Tibial nerve (tissue), 4 donors: ENCODE results near the gene MYOM1. TPM values are rescaled to one million over a fixed set of nuclear protein-coding genes. Genes with fewer than 3 reads are reported as not detected.
A peak's percentile ranks its signal among the peaks of the same experiment; 100 is the strongest.

Experiments
- DNase-seq, 2 donors: peaks; one replicate each; pipeline ENCODE4 v3.0.0-alpha.2; 2019; ENCODE audit warnings: low spot score in 2 of 2
- H3K27ac ChIP-seq, 4 donors: fragments of 200-600 bp; sonication (generic) in 3 of 4; one replicate each; pipeline ENCODE4 v1.5.1; 2017 to 2019; ENCODE audit warnings: mild to moderate bottlenecking in 1 of 4
- H3K27me3 ChIP-seq, 2 donors: fragments of 200-600 bp; sonication (generic) in 1 of 2; one replicate each; pipeline versions ENCODE4 v1.5.1 to v1.6.0; 2017 to 2019
- H3K36me3 ChIP-seq, 3 donors: fragments of 200-600 bp; sonication (generic); one replicate each; pipeline ENCODE4 v1.5.1; 2018 to 2019
- H3K4me1 ChIP-seq, 4 donors: fragments of 200-600 bp; sonication (generic) in 3 of 4; one replicate each; pipeline ENCODE4 v1.5.1; 2017 to 2019
- H3K4me3 ChIP-seq, 4 donors: fragments of 200-600 bp; sonication (generic) in 3 of 4; one replicate each; pipeline ENCODE4 v1.5.1; 2017 to 2019; ENCODE audit warnings: mild to moderate bottlenecking in 1 of 4, moderate library complexity in 1 of 4
- H3K9me3 ChIP-seq, 4 donors: fragments of 200-600 bp; sonication (generic) in 3 of 4; one replicate each; pipeline ENCODE4 v1.5.1; 2017 to 2019
- EP300 ChIP-seq, 2 donors: sonication (generic); formaldehyde crosslinking; IDR thresholded peaks; one replicate each; pipeline ENCODE4 v1.6.1; 2017; ENCODE audit warnings: antibody characterized with exemption in 2 of 2, mild to moderate bottlenecking in 1 of 2
- POLR2A ChIP-seq, 2 donors: fragments of 450-650 bp; IDR thresholded peaks; one replicate each; pipeline ENCODE4 v1.6.1; 2017; ENCODE audit warnings: antibody characterized with exemption in 2 of 2, mild to moderate bottlenecking in 2 of 2, moderate library complexity in 2 of 2
- WGBS, 2 donors: methylation state at CpG; one replicate each; pipeline ENCODE4 v1.1.5; 2018; 5-methylcytosine and 5-hydroxymethylcytosine counted together
- total RNA-seq, 4 donors: library from RNA; depleted of rRNA; stranded (reverse); fragments of >200 nt; gene quantifications; one replicate each; pipeline ENCODE4 v1.1.0, GENCODE V29; 2016
- TF ChIP-seq, protein P1 (sequence below), 5 experiments: fragments of 200-600 bp in 3 of 5; fragments of 450-650 bp in 2 of 5; sonication (generic) in 3 of 5; IDR thresholded peaks; one replicate each; pipeline ENCODE4 v1.5.1; 2016 to 2019; ENCODE audit warnings: antibody characterized with exemption in 5 of 5, mild to moderate bottlenecking in 3 of 5, moderate library complexity in 2 of 5

The MYOM1 gene
- total RNA-seq, 4 donors from 2014 or later: 3.0 to 8.1 (median 5.6) TPM

DNA sequence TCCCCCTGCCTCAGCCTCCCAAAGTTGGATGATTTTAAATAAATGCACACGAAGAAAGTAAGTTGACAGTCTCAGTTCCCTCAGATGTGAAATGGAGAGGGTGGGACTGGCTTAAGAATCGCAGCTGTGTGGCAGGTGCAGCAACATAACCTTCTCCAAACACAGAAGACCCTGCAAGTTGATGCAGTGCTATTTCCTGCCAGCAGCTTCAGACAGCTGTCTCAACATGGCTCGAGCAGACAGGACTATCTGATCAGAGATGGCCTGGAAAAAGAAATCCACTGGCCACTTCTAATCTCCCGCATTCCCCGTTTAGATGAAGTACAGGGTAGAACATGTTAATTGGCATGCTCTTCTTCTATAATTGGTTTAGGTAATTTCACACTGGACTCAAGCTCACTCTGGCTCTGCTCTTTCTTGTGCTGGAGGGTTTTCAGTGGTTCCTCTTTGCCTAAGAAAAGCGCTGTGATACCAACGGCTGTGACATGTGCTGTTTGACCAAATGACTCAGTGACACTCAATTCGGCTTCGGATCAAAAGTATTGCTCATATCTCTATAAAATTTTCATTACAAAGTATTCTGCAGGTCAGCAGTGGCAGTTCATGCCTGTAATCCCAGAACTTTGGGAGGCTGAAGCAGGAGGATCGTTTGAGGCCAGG, 40.2 kb downstream of the MYOM1 start:
- H3K36me3 ChIP-seq: no peaks in the 10 kb centered on the region
- no peaks in the 10 kb centered on the region for H3K9me3 ChIP-seq
- DNase-seq: no peak
- 65 to 74% methylated on average over 10 of the region's 10 CpGs for WGBS, 2 donors
- peak overlapping the region in 1 of 4 donors; percentile 34 for H3K27ac ChIP-seq
- H3K27me3 ChIP-seq: no peaks in the 10 kb centered on the region
- no peak for TF ChIP-seq EP300 (IDR thresholded peaks at IDR 0.05)
- TF ChIP-seq POLR2A (IDR thresholded peaks at IDR 0.05): no peak
- TF ChIP-seq, protein P1, sequence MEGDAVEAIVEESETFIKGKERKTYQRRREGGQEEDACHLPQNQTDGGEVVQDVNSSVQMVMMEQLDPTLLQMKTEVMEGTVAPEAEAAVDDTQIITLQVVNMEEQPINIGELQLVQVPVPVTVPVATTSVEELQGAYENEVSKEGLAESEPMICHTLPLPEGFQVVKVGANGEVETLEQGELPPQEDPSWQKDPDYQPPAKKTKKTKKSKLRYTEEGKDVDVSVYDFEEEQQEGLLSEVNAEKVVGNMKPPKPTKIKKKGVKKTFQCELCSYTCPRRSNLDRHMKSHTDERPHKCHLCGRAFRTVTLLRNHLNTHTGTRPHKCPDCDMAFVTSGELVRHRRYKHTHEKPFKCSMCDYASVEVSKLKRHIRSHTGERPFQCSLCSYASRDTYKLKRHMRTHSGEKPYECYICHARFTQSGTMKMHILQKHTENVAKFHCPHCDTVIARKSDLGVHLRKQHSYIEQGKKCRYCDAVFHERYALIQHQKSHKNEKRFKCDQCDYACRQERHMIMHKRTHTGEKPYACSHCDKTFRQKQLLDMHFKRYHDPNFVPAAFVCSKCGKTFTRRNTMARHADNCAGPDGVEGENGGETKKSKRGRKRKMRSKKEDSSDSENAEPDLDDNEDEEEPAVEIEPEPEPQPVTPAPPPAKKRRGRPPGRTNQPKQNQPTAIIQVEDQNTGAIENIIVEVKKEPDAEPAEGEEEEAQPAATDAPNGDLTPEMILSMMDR (IDR thresholded peaks at IDR 0.05): no peak
- H3K4me3 ChIP-seq: no peak overlapping the region
- peaks cover 0 to 17% (median 0%) of the 10 kb centered on the region in 4 donors for H3K4me1 ChIP-seq

DNA sequence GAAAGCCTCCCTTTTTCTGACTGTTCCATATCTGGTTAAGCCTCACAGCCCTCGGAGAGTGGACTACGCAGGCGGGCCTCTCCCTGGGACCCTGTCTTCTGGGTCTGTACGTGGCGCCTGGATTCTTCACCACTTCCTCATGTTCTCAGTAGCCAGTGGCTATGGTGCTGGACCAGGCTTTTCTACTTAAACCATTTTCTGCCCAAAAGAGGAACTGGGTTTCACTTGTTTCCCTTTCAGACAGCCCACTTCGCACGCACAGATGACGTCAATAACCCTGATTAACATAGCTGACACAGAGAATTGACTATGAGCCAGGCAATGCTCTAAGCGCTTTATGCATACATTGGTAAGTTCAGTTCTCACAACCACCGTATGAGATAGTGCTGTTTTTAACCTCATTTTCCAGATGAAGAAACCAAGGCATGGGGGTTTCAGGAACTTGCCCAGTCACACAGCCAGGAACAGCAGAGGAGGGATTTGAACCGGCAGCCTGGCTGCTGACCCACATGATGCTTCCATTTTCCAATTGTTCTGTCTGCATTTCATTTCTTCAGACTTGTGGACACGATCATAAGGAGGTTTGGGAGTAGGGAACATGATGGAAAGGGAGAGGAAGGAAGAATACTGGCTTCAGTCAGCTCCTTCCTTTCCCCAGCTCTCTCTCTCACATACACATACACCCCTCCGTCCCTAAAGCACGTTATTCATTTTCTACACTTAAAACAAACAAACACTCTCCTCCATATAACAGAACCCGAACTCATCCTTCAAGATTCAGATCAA, 41.7 kb downstream of the MYOM1 start:
- Histone ChIP-seq H3K4me3 (no peak overlapping the region), H3K4me1 (peaks cover 0 to 21% (median 0%) of the 10 kb centered on the region in 4 donors), H3K36me3 (no peaks in the 10 kb centered on the region), H3K27me3 (no peaks in the 10 kb centered on the region), H3K9me3 (no peaks in the 10 kb centered on the region), H3K27ac (peak overlapping the region in 3 of 4 donors; percentile 35 to 59 (median 59))
- TF ChIP-seq EP300 (IDR thresholded peaks at IDR 0.05): peak; percentile 53 to 68
- TF ChIP-seq, protein P1 (IDR thresholded peaks at IDR 0.05): no peak
- TF ChIP-seq POLR2A (IDR thresholded peaks at IDR 0.05): no peak
- DNase-seq: peak; percentile 27 to 73
- 65 to 70% methylated on average over 15 of the region's 15 CpGs for WGBS, 2 donors

DNA sequence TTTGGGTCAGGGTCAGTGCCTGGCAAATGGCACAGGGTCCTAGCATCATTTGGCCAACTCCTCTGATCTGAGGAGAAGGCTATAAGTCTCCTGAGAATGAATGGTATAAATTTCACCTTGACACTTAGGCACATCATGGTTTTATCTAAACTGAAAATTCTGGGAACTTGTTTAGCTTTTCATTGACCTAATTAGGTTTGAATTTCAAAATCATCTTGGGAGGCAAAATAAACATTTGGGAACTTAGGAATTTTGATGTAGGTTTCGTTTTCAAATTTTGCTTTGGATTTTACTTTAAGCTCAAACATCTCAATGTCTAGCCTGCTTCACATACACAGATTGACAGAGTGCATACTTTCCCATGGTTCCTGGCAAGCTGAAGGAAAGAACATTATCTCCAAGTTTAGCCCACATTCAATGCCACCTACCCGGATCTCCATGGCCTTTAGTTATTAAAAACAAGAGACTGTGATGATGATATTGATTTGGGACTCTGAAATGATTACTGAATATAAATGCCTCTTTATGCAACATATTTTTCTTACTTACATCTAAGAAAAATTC, 44.5 kb downstream of the MYOM1 start:
- no peak for DNase-seq
- H3K27ac ChIP-seq: no peak overlapping the region
- no peaks in the 10 kb centered on the region for H3K9me3 ChIP-seq
- TF ChIP-seq EP300 (IDR thresholded peaks at IDR 0.05) (no peak), POLR2A (IDR thresholded peaks at IDR 0.05) (no peak)
- TF ChIP-seq, protein P1 (IDR thresholded peaks at IDR 0.05): no peak
- no peaks in the 10 kb centered on the region for H3K27me3 ChIP-seq
- H3K4me3 ChIP-seq: no peak overlapping the region
- WGBS, 2 donors: 50 to 52% methylated on average over 2 of the region's 2 CpGs
- no peaks in the 10 kb centered on the region for H3K36me3 ChIP-seq
- H3K4me1 ChIP-seq: peaks cover 0 to 21% (median 0%) of the 10 kb centered on the region in 4 donors

DNA sequence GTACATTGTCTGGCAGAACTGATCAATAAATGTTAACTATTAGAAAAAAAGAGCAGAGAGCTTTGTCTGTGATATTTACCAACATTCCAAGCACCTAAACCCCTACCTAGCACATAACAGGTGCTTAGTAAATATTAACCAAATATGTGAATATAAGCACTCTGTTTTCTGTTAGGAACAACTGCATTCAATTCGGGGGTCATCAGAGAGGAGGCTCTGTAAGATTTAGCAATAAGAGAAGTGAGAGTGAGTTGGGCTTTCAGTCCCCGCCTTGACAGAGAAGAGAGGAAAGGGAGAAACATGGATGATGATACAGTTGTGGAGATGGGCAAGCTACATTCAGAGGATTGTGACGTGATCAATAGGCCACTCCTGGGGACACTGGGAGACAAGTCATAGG, 47.7 kb downstream of the MYOM1 start:
- no peaks in the 10 kb centered on the region for H3K36me3 ChIP-seq

More for the DNA sequence above, 47.7 kb downstream of the MYOM1 start:
- no peak for DNase-seq
- Histone ChIP-seq H3K4me1 (peaks cover 0 to 12% (median 0%) of the 10 kb centered on the region in 4 donors), H3K27ac (no peak overlapping the region), H3K27me3 (no peaks in the 10 kb centered on the region), H3K9me3 (no peaks in the 10 kb centered on the region), H3K4me3 (no peak overlapping the region)
- TF ChIP-seq, protein P1 (IDR thresholded peaks at IDR 0.05): no peak
- no peak for TF ChIP-seq EP300 (IDR thresholded peaks at IDR 0.05)
- TF ChIP-seq POLR2A (IDR thresholded peaks at IDR 0.05): no peak
- WGBS, 2 donors: 55 to 72% methylated on average over 3 of the region's 3 CpGs
